ENCODE data around the gene RPS6KB2.

The RPS6KB2 gene

GRCh38 chr11:67428052-67429001, at the start of gene RPS6KB2:
Gene RPS6KB2 (plus strand): TSS chr11:67428494. CDS start chr11:67428546, 52 bp downstream.
- DNase-seq, result peak; percentile 91

DNA sequence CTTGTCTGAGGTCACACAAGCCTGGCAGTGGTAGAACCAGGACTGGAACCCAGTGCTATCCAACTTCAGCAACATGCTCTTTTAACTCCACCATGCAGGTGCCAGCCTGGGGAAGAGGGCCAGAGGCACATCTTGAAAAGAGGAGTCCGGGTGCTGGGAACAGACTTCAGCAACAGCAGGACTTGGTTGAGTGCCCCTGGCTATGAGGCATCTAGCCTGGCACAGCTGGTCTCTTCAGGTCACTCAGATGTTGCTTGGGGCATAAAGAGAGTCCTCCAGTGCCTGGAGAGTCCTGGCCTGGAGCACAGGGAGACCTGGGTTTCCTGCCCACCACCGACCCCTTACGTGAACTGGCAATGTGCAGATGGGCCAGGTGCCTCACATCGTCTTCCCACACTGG, 49.8 kb upstream of the RPS6KB2 start:
- no peak for DNase-seq

DNA sequence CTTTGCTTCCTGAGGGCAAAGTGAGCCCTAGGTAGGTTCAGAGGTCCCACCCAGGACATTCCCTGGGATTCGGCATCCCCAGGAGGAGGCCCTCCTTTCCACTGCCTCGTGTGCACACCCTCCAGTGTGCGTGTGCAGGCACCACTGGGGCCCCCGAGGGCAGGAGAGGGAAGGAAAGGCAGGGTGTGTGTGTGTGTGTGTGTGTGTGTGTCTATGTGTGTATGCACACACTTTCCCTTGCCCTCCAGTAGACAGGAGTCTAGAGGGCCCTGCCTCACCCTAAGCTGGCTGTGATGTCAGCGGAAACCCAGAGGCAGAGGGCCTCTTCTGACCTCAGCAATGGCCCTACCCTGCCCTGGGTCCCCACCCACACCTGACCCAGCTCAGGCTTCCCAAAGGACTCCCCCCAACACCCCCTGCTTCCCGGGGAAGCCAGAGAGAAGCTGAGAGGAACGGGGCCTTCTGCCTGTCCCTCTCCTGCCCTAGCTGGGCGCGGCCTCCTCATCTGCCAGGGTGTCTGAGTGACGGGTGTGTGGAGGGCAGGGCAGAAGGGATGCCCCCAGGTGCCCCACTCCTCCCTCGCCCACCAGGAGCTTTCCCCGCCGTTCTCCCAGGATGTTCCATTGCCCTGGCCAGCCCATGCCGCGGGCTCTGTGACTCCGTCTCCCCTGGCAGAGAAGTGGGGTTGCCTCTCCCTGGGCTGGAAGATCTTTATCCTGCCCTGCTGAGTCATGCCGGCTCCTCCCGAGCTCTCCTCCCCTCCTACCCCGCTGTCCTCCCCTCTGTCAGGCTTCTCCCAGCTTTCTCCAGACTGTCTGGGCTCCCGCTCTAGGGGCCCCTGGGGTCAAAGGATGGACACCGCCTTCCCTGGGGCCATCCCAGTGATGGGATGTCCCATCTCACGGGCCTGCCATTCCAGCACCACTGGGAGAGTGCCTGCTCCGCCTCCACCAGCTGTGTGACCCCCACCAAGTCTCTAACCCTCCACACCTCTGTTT, 48.9 kb upstream of the RPS6KB2 start:
- DNase-seq, result no peak

DNA sequence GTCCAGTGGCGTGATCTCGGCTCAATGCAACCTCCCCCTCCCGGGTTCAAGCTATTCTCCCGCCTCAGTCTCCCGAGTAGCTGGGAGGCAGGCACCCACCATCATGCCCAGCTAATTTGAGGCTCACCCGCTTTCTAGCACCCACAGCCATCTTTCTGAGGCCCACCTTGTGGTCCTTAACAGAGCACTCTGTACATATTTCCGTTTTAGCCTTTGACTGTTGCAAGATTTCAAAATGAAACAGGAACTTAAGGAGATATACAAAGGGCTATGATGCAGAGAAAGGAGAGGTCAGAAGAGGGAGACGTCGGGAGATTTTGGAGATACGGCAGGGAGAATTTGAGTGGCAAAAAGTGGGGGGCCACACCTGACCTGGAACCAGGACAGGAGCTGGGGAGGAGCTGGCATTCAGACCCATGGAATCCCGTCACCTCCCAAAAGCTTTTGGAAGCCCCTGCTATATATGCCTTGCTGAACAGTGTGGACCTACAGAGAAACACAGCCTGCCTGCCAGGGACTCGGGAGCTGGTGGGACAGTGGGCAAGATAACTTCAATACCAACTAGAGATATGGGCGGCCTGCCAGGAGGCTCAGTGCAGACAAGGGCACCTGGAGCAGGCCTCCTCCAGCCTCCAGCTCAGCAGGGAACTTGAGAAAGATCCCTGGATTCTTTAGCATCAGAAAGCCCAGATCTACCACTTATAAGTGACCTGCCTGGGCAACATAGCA, 46.9 kb upstream of the RPS6KB2 start:
- DNase-seq, result no peak

DNA sequence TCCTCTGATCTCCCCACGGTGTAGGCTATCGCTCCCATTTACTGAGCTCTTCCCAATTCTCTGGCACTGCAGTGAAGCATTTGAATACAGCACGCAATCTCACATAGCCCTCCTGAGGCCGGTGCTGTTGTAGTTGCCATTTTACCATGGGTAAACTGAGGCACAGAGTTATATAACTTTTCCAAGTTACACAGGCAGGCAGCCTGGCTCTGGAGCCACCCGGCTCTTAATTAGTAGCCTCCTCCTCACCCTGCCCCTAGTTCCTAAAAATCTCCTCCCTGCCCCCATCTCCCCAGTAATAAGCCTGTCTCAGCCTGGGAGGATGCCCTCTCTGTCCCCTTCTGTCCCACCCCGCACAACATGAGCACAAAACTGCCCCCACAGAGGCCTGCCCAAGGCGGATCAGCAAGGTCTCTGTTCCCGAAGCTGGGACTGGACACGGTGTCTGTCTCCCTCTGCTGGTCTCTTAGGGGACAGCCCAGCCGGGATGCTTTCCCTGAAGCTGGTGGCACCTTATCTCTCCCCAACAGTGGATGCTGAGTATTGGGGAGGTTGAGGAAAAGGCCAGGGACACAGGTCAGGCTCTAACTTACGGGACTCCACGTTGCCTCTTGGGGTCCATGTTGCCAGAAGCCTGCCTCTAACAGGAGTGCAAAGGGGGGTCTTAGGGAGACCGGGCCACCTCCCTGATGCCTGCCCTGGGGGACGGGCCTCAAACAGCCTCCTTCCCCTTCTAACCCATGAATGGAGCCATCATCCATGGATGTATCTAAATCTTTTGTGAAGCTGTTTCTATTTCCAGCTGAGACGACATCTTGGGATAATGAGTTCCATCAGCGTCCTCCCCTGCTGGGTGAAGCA, 45.8 kb upstream of the RPS6KB2 start:
- no peak for DNase-seq

GRCh38 chr11:67384851-67385366, 43.4 kb upstream of the RPS6KB2 start:
- DNase-seq, result no peak

- DNase-seq, result no peak
Measured at GRCh38 chr11:67387069-67387468, 41.2 kb upstream of the RPS6KB2 start.

DNA sequence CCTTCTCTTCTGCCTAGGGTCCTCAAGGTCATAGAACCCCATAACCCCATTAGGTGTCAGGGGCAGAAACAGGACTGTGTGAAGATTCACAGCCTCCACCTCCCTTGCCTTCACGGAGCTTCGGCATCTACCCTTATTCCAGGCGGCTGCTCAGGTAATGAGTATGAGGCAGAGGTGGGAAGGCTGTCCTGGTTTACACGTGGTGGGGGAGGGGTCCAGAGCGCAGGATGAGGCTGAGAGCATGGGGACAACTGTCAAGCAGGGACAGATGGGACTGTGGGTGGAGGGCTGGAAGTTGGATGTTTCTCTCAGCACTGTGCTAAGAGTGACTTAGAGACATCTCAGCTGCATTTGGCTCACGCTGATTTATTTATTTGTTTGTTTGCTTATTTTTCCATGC, 40.8 kb upstream of the RPS6KB2 start:
- DNase-seq, result no peak

DNA sequence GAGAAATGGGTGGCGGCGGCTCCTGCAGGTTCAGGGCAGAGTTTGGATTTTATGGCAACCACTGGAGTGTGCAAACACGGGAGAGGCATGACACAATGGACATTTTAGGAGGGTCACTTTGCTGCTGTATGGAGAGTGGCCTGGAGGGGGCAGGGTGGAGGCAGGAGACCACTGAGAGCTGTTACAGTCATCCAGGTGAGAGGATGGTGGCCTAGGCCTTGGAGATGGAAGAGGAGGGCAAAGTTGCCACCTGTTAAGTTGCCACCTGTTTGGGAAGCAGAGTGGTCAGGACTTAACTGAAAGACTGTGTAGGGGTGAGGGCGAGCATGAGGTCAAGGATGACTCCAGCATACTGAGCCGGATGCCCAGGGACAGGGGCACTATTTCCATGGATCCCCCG, 38.8 kb upstream of the RPS6KB2 start:
- DNase-seq, result no peak

- no peak for DNase-seq
Measured at GRCh38 chr11:67390947-67391303, 37.4 kb upstream of the RPS6KB2 start.

DNA sequence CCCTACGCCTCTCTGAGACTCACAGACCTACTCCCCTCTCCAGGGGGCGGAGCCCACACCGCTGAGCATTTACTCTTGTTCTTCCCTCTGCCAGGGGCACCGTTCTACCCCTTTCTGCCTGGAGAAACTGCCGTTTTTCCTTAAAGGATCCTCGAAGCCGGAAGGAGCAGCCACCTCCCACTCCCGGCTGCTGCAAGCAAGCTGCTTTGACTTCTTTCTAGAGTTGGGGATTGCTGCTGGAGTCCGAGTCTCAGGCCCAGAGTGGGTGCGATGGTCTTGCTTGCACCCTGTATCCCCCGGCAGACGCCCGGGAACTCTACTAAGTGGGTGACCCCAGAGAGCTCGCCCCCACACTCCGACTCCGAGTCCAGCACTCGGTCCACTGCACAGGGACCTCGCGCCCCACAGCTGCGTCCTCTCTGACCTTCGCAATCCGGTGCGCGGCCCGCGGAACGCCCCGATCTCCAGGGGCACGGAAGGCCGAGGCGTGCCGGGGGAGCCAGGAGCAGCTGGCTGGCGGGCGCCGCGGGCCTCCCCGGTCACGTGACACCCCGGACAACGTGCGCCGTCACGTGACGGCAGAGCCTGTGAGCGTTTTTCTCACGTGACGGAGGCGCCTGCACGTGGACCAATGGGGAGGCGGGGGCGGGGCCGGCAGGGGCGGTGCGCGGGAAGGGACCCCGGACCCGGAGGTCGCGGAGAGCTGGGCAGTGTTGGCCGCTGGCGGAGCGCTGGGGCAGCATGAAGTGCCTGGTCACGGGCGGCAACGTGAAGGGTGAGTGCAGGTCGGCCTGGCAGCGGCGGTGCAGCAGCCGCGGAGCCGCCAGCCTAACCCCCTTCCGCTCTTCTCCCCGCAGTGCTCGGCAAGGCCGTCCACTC, 36.8 kb upstream of the RPS6KB2 start, which contains the start of gene RAD9A:
TSS of gene RAD9A (plus strand) at position 683 of the 879 bp plus-strand sequence. CDS start at position 742, 59 bp downstream.
- peak; percentile 64 for DNase-seq

GRCh38 chr11:67392183-67392715, 36.0 kb upstream of the RPS6KB2 start:
- DNase-seq, result no peak

DNA sequence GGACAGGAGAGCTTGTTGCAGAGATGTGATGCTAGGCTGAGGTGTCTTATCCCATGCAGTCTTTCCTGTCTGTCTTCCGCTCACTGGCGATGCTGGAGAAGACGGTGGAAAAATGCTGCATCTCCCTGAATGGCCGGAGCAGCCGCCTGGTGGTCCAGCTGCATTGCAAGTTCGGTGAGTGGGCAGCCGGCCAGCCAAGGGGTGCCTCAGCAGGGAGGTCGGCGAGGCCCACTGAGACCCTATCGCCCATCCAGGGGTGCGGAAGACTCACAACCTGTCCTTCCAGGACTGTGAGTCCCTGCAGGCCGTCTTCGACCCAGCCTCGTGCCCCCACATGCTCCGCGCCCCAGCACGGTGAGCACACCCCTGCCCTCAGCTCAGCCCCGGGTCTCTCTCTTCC, 34.9 kb upstream of the RPS6KB2 start:
- no peak for DNase-seq

DNA sequence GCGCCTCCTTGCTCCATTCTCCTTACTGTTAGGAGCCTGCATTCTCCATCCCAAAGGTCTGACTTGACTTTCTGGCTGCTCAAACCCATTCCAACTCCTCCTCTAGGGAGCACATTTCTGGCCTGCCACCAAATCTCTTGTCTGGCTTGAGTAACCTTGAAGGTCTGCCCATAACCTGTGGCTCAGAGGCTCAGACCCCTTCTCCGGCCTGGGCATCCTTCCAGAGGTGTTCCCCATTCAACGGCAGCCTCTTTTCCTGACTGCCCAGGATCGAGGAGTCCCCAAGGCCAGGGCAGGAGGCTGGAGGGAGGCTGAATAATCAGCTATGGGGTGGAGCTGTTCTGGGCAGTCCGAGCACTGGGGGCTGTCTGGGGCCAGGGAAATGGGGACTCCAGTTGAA, 34.3 kb upstream of the RPS6KB2 start:
- DNase-seq, result no peak

DNA sequence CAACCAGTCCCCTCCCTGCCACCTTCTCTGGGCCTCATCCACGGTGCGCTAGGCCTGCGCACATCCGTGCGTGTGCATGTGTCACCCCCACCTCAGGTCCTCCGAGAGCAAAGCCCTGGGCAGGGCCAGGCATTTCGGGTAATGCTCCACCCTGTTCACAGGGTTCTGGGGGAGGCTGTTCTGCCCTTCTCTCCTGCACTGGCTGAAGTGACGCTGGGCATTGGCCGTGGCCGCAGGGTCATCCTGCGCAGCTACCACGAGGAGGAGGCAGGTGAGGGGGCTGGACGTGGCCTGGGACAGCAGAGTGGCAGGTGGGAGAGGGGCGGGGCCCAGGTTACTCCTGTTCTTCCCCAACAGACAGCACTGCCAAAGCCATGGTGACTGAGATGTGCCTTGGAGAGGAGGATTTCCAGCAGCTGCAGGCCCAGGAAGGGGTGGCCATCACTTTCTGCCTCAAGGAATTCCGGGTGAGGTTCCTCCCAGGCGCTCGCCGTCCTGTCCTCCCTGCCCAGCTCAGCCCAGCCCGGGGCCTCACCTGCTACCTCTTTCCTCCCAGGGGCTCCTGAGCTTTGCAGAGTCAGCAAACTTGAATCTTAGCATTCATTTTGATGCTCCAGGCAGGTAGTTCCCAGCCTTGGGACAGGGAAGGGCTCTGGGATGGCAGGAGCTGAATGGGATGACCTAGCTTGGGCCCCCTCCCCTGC, 32.6 kb upstream of the RPS6KB2 start:
- DNase-seq, result no peak

GRCh38 chr11:67396259-67396581, 32.1 kb upstream of the RPS6KB2 start:
- DNase-seq, result no peak

- DNase-seq, result no peak
Measured at GRCh38 chr11:67396587-67397389, 31.5 kb upstream of the RPS6KB2 start.

DNA sequence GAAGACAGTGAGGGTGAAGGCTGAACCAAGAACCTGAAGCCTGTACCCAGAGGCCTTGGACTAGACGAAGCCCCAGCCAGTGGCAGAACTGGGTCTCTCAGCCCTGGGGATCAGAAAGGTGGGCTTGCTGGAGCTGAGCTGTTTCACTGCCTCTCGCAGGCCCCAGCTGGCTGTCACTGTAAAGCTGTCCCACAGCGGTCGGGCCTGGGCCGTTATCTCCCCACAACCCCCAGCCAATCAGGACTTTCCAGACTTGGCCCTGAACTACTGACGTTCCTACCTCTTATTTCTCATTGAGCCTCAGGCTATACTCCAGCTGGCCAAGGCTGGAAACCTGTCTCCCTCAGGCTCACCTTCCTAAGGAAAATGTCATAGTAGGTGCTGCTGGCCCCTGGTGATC, 30.8 kb upstream of the RPS6KB2 start:
- DNase-seq, result no peak

Data from NCI-H1417 treated with DMSO at 0.1 percent for 48 hours (cell line).